H9 (cell line): Measurements from ENCODE around the gene PRKCD. TPM values are rescaled to one million over a fixed set of nuclear protein-coding genes. Genes with fewer than 3 reads are reported as not detected.

Experiments
- DNase-seq: peaks from one replicate; pipeline ENCODE4 v3.0.0-alpha.2; 2017
- H2AFZ ChIP-seq: one replicate; pipeline ENCODE4 v1.6.1; 2013; ENCODE audit warnings: mild to moderate bottlenecking, low read length, control low read depth, moderate library complexity
- H2AK5ac ChIP-seq: 2 replicates; pipeline ENCODE4 v1.6.1; 2013; ENCODE audit warnings: low read length, control low read depth, mixed read lengths; ENCODE audit not compliant: insufficient read length
- H2BK120ac ChIP-seq: one replicate; pipeline ENCODE4 v1.6.1; 2013; ENCODE audit warnings: low read depth, mild to moderate bottlenecking, low read length, control low read depth, inconsistent platforms; ENCODE audit not compliant: poor library complexity, severe bottlenecking
- H2BK12ac ChIP-seq: 2 replicates; pipeline ENCODE4 v1.6.1; 2013; ENCODE audit warnings: low read length, control low read depth, mixed read lengths, low read depth; ENCODE audit not compliant: insufficient read length
- H2BK15ac ChIP-seq: 2 replicates; pipeline ENCODE4 v1.6.1; 2013; ENCODE audit warnings: low read depth, low read length, control low read depth
- H2BK20ac ChIP-seq: one replicate; pipeline ENCODE4 v1.6.1; 2013; ENCODE audit warnings: low read depth, mild to moderate bottlenecking, low read length, control low read depth, inconsistent platforms; ENCODE audit not compliant: poor library complexity, severe bottlenecking
- H2BK5ac ChIP-seq: 2 replicates; pipeline ENCODE4 v1.6.1; 2013; ENCODE audit warnings: low read length, control low read depth, mixed read lengths; ENCODE audit not compliant: insufficient read length
- H3K14ac ChIP-seq: 2 replicates; pipeline ENCODE4 v1.6.1; 2013; ENCODE audit warnings: low read length, control low read depth; ENCODE audit not compliant: insufficient read depth
- H3K18ac ChIP-seq: 2 replicates; pipeline ENCODE4 v1.6.1; 2013; ENCODE audit warnings: low read depth, mild to moderate bottlenecking, mixed read lengths, low read length, control low read depth; ENCODE audit not compliant: insufficient read length
- H3K23ac ChIP-seq: 2 replicates; pipeline ENCODE4 v1.6.1; 2013; ENCODE audit warnings: low read length, control low read depth, mixed read lengths, low read depth; ENCODE audit not compliant: insufficient read length
- H3K23me2 ChIP-seq: 2 replicates; pipeline ENCODE4 v1.6.1; 2013; ENCODE audit warnings: low read depth, mild to moderate bottlenecking, mixed read lengths, low read length, control low read depth; ENCODE audit not compliant: insufficient read length, poor library complexity, severe bottlenecking
- H3K27ac ChIP-seq: 2 replicates; pipeline ENCODE4 v1.5.1; 2013; ENCODE audit warnings: low read length, control low read depth, mixed read lengths, low read depth; ENCODE audit not compliant: insufficient read length
- H3K27me3 ChIP-seq: 2 replicates; pipeline ENCODE4 v1.6.1; 2013; ENCODE audit warnings: low read length, control low read depth, inconsistent platforms; ENCODE audit not compliant: insufficient read depth
- H3K4ac ChIP-seq: 2 replicates; pipeline ENCODE4 v1.6.1; 2013; ENCODE audit warnings: low read depth, mild to moderate bottlenecking, control low read depth, inconsistent platforms, low read length, moderate library complexity
- H3K4me1 ChIP-seq: 2 replicates; pipeline ENCODE4 v1.6.1; 2013; ENCODE audit warnings: low read length, control low read depth, inconsistent platforms; ENCODE audit not compliant: insufficient read depth
- H3K4me2 ChIP-seq: 2 replicates; pipeline ENCODE4 v1.6.1; 2013; ENCODE audit warnings: low read length, control low read depth, mixed read lengths; ENCODE audit not compliant: insufficient read length, insufficient read depth
- H3K56ac ChIP-seq: 2 replicates; pipeline ENCODE4 v1.6.1; 2013; ENCODE audit warnings: low read depth, mild to moderate bottlenecking, mixed read lengths, low read length, control low read depth; ENCODE audit not compliant: insufficient read length
- H3K79me1 ChIP-seq: 2 replicates; pipeline ENCODE4 v1.6.1; 2013; ENCODE audit warnings: low read depth, mild to moderate bottlenecking, moderate library complexity, low read length, control low read depth, inconsistent platforms; ENCODE audit not compliant: insufficient read depth, poor library complexity, severe bottlenecking
- H3K79me2 ChIP-seq: 2 replicates; pipeline ENCODE4 v1.6.1; 2013; ENCODE audit warnings: low read length, control low read depth, inconsistent platforms; ENCODE audit not compliant: insufficient read depth
- H3K9ac ChIP-seq: 2 replicates; pipeline ENCODE4 v1.6.1; 2013; ENCODE audit warnings: low read length, control low read depth, mixed read lengths; ENCODE audit not compliant: insufficient read length; ENCODE audit errors: extremely low read depth
- H3K9me3 ChIP-seq: one replicate; pipeline ENCODE4 v1.6.1; 2013; ENCODE audit warnings: low read depth, low read length, inconsistent platforms; ENCODE audit not compliant: control insufficient read depth
- H3T11ph ChIP-seq: one replicate; pipeline ENCODE4 v1.6.1; 2013; ENCODE audit warnings: mild to moderate bottlenecking, low read length, control low read depth, inconsistent platforms
- H4K20me1 ChIP-seq: one replicate; pipeline ENCODE4 v1.6.1; 2013; ENCODE audit not compliant: control insufficient read depth, insufficient read length, insufficient read depth
- H4K5ac ChIP-seq: 2 replicates; pipeline ENCODE4 v1.6.1; 2013; ENCODE audit warnings: low read depth, mild to moderate bottlenecking, mixed read lengths, low read length, control low read depth; ENCODE audit not compliant: insufficient read length
- H4K8ac ChIP-seq: replicated peaks from 2 replicates; pipeline ENCODE4 v1.6.1; 2013; ENCODE audit warnings: low read length, control low read depth, mixed read lengths, low read depth; ENCODE audit not compliant: insufficient read length
- H4K91ac ChIP-seq: 2 replicates; pipeline ENCODE4 v1.6.1; 2013; ENCODE audit warnings: low read depth, mild to moderate bottlenecking, moderate library complexity, mixed read lengths, low read length, control low read depth; ENCODE audit not compliant: insufficient read length
- H3K27ac Mint-ChIP-seq, 3 experiments: 2 replicates in 2 of 3; 3 replicates in 1 of 3; pipeline ENCODE4 v1.8.0; 2020 to 2021; ENCODE audit warnings: mixed read lengths in 3 of 3, mild to moderate bottlenecking in 1 of 3, moderate library complexity in 1 of 3
- H3K27me3 Mint-ChIP-seq: 2 replicates; pipeline ENCODE4 v1.8.0; 2021; ENCODE audit warnings: low read depth, mild to moderate bottlenecking, moderate library complexity, mixed read lengths
- H3K36me3 Mint-ChIP-seq, 3 experiments: 2 replicates in 2 of 3; 3 replicates in 1 of 3; pipeline ENCODE4 v1.8.0; 2020 to 2021; ENCODE audit warnings: low read depth in 3 of 3, mixed read lengths in 3 of 3; ENCODE audit not compliant: insufficient read depth in 1 of 3
- H3K4me1 Mint-ChIP-seq, 2 experiments: 2 replicates each; pipeline ENCODE4 v1.8.0; 2020; ENCODE audit warnings: mixed read lengths in 2 of 2
- H3K4me3 Mint-ChIP-seq, 2 experiments: 2 replicates in 1 of 2; 3 replicates in 1 of 2; pipeline ENCODE4 v1.8.0; 2020 to 2021; ENCODE audit warnings: mild to moderate bottlenecking in 2 of 2, mixed read lengths in 2 of 2, moderate library complexity in 1 of 2
- H3K9me3 Mint-ChIP-seq, 2 experiments: 2 replicates in 1 of 2; 3 replicates in 1 of 2; pipeline ENCODE4 v1.8.0; 2020; ENCODE audit warnings: mild to moderate bottlenecking in 2 of 2, mixed read lengths in 2 of 2, moderate library complexity in 1 of 2
- WGBS: extraction: QIAGEN DNeasy Blood & Tissue Kit; methylation state at CpG from one replicate; pipeline ENCODE4 v1.1.7; 2013; ENCODE audit warnings: missing lambda C conversion rate, low lambda C conversion rate, mixed read lengths; ENCODE audit not compliant: insufficient read length; ENCODE audit errors: extremely low coverage; 5-methylcytosine and 5-hydroxymethylcytosine counted together
- total RNA-seq: library from RNA; stranded (reverse); gene quantifications from 2 replicates; pipeline ENCODE4 v1.2.1, GENCODE V29; 2021
- TF ChIP-seq, protein P1 (sequence below): fragments of 200-600 bp; sonication (generic); conservative IDR thresholded peaks from 3 replicates; pipeline ENCODE4 v1.8.0; 2021; ENCODE audit warnings: antibody characterized with exemption, mild to moderate bottlenecking

Gene PRKCD
- total RNA-seq, 1 experiment from 2014 or later: 23.7 TPM

DNA sequence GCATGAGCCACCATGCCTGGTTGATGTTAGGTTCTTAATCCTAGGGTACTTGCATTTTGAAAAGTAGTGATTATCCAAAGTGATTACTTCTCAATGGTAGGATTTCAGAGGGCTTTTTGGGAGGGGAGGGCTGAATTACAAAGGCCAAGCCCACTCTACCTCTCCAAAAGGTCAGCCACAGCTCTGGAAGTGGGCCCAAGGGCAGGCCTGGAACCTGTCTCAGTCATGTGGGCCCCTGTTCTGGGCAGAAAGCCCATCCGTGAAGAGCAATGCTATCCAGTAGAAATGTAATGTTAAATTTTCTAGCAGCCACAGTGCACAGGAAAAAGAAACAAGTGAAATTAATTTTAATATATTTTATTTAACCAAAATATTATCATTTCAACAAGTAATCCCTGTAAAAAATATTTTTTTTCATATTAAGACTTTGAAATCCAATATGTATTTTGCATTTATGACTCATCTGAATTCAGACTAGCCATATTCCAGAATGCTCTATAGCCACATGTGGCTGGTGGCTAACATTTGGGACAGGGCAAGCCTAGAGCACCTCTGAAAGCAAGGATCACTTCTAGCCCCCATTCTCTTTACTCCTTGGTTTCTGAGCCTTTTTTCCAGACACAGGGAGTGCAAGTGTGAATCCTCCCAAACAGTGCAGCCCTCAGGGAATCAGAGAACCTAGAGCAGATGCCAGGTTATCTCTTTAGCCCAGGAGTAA is 47.6 kb upstream of the PRKCD start:
- Histone ChIP-seq H3K27ac (no peak overlapping the region), H3K4ac (no peak overlapping the region), H3K9me3 (no peaks in the 10 kb centered on the region), H3K18ac (no peak overlapping the region), H3K79me1 (no peaks in the 10 kb centered on the region), H3K23ac (no peak overlapping the region), H4K5ac (no peak overlapping the region), H3K4me1 (no peaks in the 10 kb centered on the region), H2BK20ac (no peak overlapping the region), H2BK5ac (no peak overlapping the region), H2AFZ (no peak overlapping the region), H3K27me3 (no peaks in the 10 kb centered on the region), H3K9ac (no peak overlapping the region), H2BK15ac (no peak overlapping the region), H4K20me1 (no peaks in the 10 kb centered on the region), H3K79me2 (no peaks in the 10 kb centered on the region), H2AK5ac (no peak overlapping the region), H3K56ac (no peak overlapping the region), H4K8ac (no peak overlapping the region), H2BK120ac (no peak overlapping the region), H3T11ph (no peak overlapping the region), H3K14ac (no peak overlapping the region), H2BK12ac (no peak overlapping the region), H4K91ac (no peak overlapping the region), H3K4me2 (no peak overlapping the region), H3K23me2 (no peaks in the 10 kb centered on the region)
- WGBS: no CpG with 5 or more reads among the region's 1 CpG
- Mint-ChIP-seq H3K27ac (no peak overlapping the region), H3K36me3 (peaks cover 7 to 23% (median 20%) of the 10 kb centered on the region in 3 experiments; a peak in 6 of 7 replicates), H3K4me3 (no peak overlapping the region), H3K27me3 (no peaks in the 10 kb centered on the region), H3K4me1 (no peaks in the 10 kb centered on the region; a peak in 1 of 4 replicates), H3K9me3 (no peaks in the 10 kb centered on the region)
- no peak for DNase-seq
- TF ChIP-seq, protein P1, sequence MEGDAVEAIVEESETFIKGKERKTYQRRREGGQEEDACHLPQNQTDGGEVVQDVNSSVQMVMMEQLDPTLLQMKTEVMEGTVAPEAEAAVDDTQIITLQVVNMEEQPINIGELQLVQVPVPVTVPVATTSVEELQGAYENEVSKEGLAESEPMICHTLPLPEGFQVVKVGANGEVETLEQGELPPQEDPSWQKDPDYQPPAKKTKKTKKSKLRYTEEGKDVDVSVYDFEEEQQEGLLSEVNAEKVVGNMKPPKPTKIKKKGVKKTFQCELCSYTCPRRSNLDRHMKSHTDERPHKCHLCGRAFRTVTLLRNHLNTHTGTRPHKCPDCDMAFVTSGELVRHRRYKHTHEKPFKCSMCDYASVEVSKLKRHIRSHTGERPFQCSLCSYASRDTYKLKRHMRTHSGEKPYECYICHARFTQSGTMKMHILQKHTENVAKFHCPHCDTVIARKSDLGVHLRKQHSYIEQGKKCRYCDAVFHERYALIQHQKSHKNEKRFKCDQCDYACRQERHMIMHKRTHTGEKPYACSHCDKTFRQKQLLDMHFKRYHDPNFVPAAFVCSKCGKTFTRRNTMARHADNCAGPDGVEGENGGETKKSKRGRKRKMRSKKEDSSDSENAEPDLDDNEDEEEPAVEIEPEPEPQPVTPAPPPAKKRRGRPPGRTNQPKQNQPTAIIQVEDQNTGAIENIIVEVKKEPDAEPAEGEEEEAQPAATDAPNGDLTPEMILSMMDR: no peak
